Natural killer cell (primary cell): ENCODE results near the gene PLCD3. TPM values are rescaled to one million over a fixed set of nuclear protein-coding genes. Genes with fewer than 3 reads are reported as not detected.

Source experiments
- ATAC-seq, 3 donors: fragments of 150-1000 bp in 2 of 3; fragments of 200-7000 bp in 1 of 3; cut with Tn5 transposase; 1 replicate in 1 of 3; 2 replicates in 2 of 3; pipeline ENCODE4 v1.10.0; 2021; ENCODE audit warnings: mild to moderate bottlenecking in 2 of 3, moderate library complexity in 2 of 3
- DNase-seq, 2 donors: peaks; one replicate each; pipeline versions ENCODE4 v3.0.0 to v3.0.0-alpha.2; 2013 to 2021; ENCODE audit warnings: mixed read lengths in 1 of 2
- H3K27ac ChIP-seq: one replicate; pipeline ENCODE4 v1.5.1; 2013; ENCODE audit warnings: mild to moderate bottlenecking, low read length
- H3K27me3 ChIP-seq: one replicate; pipeline ENCODE4 v1.6.1; 2013; ENCODE audit warnings: low read length; ENCODE audit not compliant: control insufficient read depth, insufficient read depth
- H3K36me3 ChIP-seq: one replicate; pipeline ENCODE4 v1.6.1; 2013; ENCODE audit warnings: low read length; ENCODE audit not compliant: control insufficient read depth, insufficient read depth
- H3K4me1 ChIP-seq: one replicate; pipeline ENCODE4 v1.6.1; 2013; ENCODE audit warnings: low read length; ENCODE audit not compliant: control insufficient read depth, insufficient read depth
- H3K4me3 ChIP-seq: one replicate; pipeline ENCODE4 v1.5.1; 2013; ENCODE audit warnings: low read length
- H3K9me3 ChIP-seq: one replicate; pipeline ENCODE4 v1.6.1; 2013; ENCODE audit warnings: low read length; ENCODE audit not compliant: control insufficient read depth, insufficient read depth
- H3K27ac Mint-ChIP-seq, 2 donors: one replicate each; pipeline ENCODE4 v1.8.0; 2022; ENCODE audit warnings: mild to moderate bottlenecking in 2 of 2, mixed read lengths in 2 of 2, moderate library complexity in 1 of 2
- H3K27me3 Mint-ChIP-seq, 2 donors: one replicate each; pipeline ENCODE4 v1.8.0; 2022; ENCODE audit warnings: low read depth in 2 of 2, mixed read lengths in 2 of 2
- H3K36me3 Mint-ChIP-seq: one replicate; pipeline ENCODE4 v1.8.0; 2022; ENCODE audit warnings: mixed read lengths
- H3K4me1 Mint-ChIP-seq, 2 donors: one replicate each; pipeline ENCODE4 v1.8.0; 2022; ENCODE audit warnings: mixed read lengths in 2 of 2
- H3K4me3 Mint-ChIP-seq: one replicate; pipeline ENCODE4 v1.8.0; 2022; ENCODE audit warnings: mild to moderate bottlenecking, moderate library complexity, mixed read lengths
- H3K9me3 Mint-ChIP-seq, 2 donors: one replicate each; pipeline ENCODE4 v1.8.0; 2022; ENCODE audit warnings: mixed read lengths in 2 of 2
- WGBS: methylation state at CpG from one replicate; pipeline ENCODE4 v1.1.7; 2013; ENCODE audit warnings: missing lambda C conversion rate; ENCODE audit not compliant: insufficient coverage; 5-methylcytosine and 5-hydroxymethylcytosine counted together
- intact Hi-C: fragments of 100-400 bp; cut with micrococcal nuclease; formaldehyde crosslinking; loops from one replicate; pipeline ENCODE4 v1.14.2; 2022
- total RNA-seq, 4 donors: library from RNA; stranded (reverse); fragments of 120-200 nt in 1 of 4; gene quantifications; one replicate each; pipeline versions ENCODE4 v1.2.3 to v1.2.4, GENCODE V29; 2013 to 2022
- TF ChIP-seq, protein P1 (sequence below): fragments of 200-600 bp; IDR thresholded peaks from one replicate; pipeline ENCODE4 v1.8.0; 2022; ENCODE audit warnings: antibody characterized with exemption

The PLCD3 gene
- total RNA-seq, 3 donors from 2014 or later (not counting 1 experiment from before 2014, with no cell fraction given): 2.5 to 2.9 (median 2.5) TPM

DNA sequence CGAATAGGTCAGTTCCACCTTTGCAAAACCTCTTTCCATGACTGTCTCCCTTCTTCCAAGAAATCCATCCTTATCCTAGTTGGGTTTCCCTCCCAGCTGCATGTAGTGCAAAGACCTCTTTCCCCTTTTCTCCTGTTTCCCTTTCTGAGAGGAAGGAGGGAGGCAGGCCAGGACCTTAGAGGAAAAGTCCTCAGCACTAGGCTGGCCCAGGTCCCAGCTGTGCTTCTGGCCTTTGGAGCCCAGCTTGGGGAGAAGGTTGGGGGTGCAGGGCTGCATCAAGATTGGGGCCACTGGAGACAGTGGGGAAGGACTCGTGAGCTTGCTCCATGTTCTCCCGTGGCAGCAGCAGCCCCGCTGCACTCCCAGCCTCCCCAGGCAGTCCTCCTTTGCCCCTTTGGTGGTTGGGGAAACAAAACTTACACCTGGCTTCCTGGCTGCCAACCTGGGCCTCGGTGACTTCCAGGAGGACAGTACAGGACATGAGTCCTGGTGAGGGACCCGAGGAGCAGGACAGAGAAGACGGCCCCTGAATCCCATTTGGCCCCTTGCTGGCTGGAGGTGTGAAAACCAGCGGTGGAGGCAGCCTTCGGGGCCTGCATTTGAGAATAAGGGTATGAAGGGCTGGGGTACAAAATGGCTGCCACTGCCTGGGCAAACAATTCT lies 29.8 kb upstream of the PLCD3 start:
- peak overlapping the region; percentile 93 to 94 for H3K27ac Mint-ChIP-seq
- H3K27ac ChIP-seq: no peak overlapping the region
- ATAC-seq (no peak), DNase-seq (no peak)
- no peaks in the 10 kb centered on the region for H3K36me3 Mint-ChIP-seq
- peak overlapping the region; percentile 95 for H3K4me3 Mint-ChIP-seq
- H3K36me3 ChIP-seq: peaks cover 3% of the 10 kb centered on the region
- H3K9me3 Mint-ChIP-seq: no peaks in the 10 kb centered on the region
- no peaks in the 10 kb centered on the region for H3K27me3 ChIP-seq
- 66% methylated on average over 9 of the region's 9 CpGs for WGBS
- peaks cover 33 to 46% of the 10 kb centered on the region in 2 donors for H3K4me1 Mint-ChIP-seq
- intact Hi-C loops: no loop called here
- peak overlapping the region; percentile 3 for H3K4me3 ChIP-seq
- TF ChIP-seq, protein P1, sequence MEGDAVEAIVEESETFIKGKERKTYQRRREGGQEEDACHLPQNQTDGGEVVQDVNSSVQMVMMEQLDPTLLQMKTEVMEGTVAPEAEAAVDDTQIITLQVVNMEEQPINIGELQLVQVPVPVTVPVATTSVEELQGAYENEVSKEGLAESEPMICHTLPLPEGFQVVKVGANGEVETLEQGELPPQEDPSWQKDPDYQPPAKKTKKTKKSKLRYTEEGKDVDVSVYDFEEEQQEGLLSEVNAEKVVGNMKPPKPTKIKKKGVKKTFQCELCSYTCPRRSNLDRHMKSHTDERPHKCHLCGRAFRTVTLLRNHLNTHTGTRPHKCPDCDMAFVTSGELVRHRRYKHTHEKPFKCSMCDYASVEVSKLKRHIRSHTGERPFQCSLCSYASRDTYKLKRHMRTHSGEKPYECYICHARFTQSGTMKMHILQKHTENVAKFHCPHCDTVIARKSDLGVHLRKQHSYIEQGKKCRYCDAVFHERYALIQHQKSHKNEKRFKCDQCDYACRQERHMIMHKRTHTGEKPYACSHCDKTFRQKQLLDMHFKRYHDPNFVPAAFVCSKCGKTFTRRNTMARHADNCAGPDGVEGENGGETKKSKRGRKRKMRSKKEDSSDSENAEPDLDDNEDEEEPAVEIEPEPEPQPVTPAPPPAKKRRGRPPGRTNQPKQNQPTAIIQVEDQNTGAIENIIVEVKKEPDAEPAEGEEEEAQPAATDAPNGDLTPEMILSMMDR: no peak
- no peaks in the 10 kb centered on the region for H3K9me3 ChIP-seq
- no peaks in the 10 kb centered on the region for H3K27me3 Mint-ChIP-seq
- H3K4me1 ChIP-seq: peaks cover 22% of the 10 kb centered on the region

DNA sequence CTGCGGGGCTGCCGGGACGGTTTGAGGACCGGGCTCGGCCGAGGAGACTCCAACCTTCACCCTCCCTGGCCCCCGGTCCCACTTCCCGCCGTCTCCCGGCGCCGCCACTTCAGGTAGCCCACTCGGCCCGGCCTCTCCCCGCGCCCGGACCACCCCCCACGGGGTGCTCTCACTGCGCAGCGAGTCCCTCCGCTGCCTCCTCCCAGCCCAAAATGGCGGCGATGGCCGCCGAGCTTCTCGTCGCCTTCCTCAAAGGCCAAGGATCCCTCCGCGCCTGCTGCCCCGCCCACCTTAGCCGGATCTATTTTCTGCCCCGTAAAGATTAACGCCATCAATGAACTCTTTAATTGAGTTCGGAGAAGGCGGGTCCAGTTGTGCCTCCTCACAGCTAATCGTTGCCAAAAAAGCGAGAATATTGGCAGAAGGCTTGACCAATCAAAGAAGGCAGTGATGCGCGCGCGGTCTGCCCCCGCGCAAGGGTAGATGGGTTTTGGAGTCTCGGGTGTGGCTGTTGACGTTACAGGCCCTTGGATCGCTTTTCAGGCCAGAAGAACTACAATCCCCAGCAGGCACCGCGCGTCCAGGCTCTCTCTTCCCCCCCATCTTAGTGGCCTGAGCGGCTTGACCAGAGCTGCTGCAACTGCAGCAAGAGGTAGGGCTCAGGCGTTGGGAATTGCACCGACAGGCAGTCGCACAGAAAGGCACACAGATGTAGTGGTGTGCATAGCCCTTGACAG lies 29.1 kb upstream of the PLCD3 start, which contains the start of gene HEXIM2:
HEXIM2 (plus strand) TSS at position 588 of the 737 bp plus-strand sequence. CDS start 919 bp downstream, outside the sequence.
- Histone ChIP-seq H3K4me1 (peaks cover 22% of the 10 kb centered on the region), H3K36me3 (peaks cover 3% of the 10 kb centered on the region), H3K27ac (peak within 1 kb of the TSS; percentile 100), H3K27me3 (no peaks in the 10 kb centered on the region), H3K9me3 (no peaks in the 10 kb centered on the region), H3K4me3 (peak within 1 kb of the TSS; percentile 99)
- intact Hi-C loops: loop anchor here (1.0 kb wide), 3 partner anchors 13 to 100 kb away; partner anchors contain the start of genes ACBD4, HEXIM1 and NMT1
- peak; percentile 91 to 97 (median 93) for ATAC-seq
- DNase-seq: peak; percentile 97 to 99
- peaks cover 33 to 46% of the 10 kb centered on the region in 2 donors for H3K4me1 Mint-ChIP-seq
- H3K27me3 Mint-ChIP-seq: no peaks in the 10 kb centered on the region
- H3K27ac Mint-ChIP-seq: peak within 1 kb of the TSS; percentile 93 to 94
- WGBS: under 1% methylated on average over 53 of the region's 53 CpGs
- no peaks in the 10 kb centered on the region for H3K9me3 Mint-ChIP-seq
- TF ChIP-seq, protein P1: no peak
- peak within 1 kb of the TSS; percentile 95 for H3K4me3 Mint-ChIP-seq
- no peaks in the 10 kb centered on the region for H3K36me3 Mint-ChIP-seq

DNA sequence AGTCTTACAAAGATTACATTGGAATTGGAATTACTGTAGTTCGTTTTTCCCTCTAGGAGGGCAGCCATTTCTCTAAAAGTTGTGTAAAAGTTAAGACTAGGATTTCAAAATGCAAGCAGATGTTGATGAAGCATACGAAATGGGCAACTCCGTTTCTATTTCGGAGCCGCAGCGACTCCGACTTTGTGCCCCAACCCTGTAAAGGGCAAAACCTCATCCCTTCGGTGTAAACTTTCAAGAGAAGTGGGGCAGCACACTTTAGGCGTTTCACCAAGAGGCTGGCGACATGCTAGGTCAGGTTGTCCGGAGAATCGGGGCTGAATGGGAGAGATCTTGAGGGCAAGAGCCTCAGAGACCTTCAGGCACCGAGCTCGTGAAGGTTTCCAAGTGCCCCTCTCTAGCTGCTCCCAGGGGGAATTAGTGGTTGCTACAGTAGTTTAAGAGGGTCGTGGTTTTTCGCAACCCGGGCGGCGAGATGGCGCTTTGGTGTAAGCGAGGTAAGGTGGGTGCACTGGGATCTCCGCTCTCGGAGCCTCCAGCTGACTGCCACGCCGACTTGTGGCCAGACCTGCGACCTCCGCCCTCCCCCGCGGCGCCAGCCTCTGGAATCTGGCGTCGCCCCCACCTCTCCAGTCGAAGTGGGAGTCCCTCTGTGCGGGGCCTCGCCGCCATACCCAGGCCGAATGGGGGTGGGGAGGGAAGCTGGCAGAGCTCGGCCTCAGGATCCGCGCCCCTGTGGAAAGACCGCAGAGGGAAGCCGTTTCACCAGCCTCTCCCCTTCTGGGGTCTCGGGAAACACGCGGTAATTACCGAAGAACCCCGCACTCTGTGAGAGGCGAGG lies 28.4 kb upstream of the PLCD3 start:
- TF ChIP-seq, protein P1: no peak
- Histone ChIP-seq H3K4me3 (peak overlapping the region; percentile 99), H3K4me1 (peaks cover 22% of the 10 kb centered on the region), H3K9me3 (no peaks in the 10 kb centered on the region), H3K27me3 (no peaks in the 10 kb centered on the region), H3K36me3 (peaks cover 3% of the 10 kb centered on the region), H3K27ac (peak overlapping the region; percentile 100)
- ATAC-seq (peak; percentile 15 to 36 (median 17)), DNase-seq (peak in 1 of 2 donors; percentile 75)
- Mint-ChIP-seq H3K4me1 (peaks cover 33 to 46% of the 10 kb centered on the region in 2 donors), H3K36me3 (no peaks in the 10 kb centered on the region), H3K27me3 (no peaks in the 10 kb centered on the region), H3K4me3 (peak overlapping the region; percentile 95), H3K9me3 (no peaks in the 10 kb centered on the region), H3K27ac (peak overlapping the region; percentile 93 to 94)
- intact Hi-C loops: loop anchor here (1.0 kb wide), 3 partner anchors 12 to 99 kb away; partner anchors contain the start of genes ACBD4, HEXIM1 and NMT1
- WGBS: 0% methylated on average over 48 of the region's 48 CpGs
